ENCODE results near the gene REEP6. TPM values are rescaled to one million over a fixed set of nuclear protein-coding genes. Genes with fewer than 3 reads are reported as not detected.
"Not testable (repeated sequence)": the region's sequence is repeated elsewhere in the genome, so short reads cannot be mapped to it uniquely, and the experiment has no call there.

Gene REEP6
- total RNA-seq, 1 donor from 2014 or later = 4.2 TPM

GRCh38 chr19:1490311-1491113, 469 bp upstream of the REEP6 start, which contains the start of gene PCSK4:
Gene PCSK4, minus strand, starts transcription at chr19:1490350. Its CDS starts 4 bp downstream, at chr19:1490346.
- DNase-seq = peak; percentile 100

- DNase-seq = no peak
These were observed 829 bp downstream of the REEP6 start for GRCh38 chr19:1491849-1492170.

GRCh38 chr19:1492474-1493006, 1.6 kb downstream of the REEP6 start:
- DNase-seq = no peak

GRCh38 chr19:1494115-1494815, 3.3 kb downstream of the REEP6 start:
- no peak for DNase-seq

GRCh38 chr19:1495051-1495798, 4.2 kb downstream of the REEP6 start:
- DNase-seq = no peak

GRCh38 chr19:1495799-1496713, 5.1 kb downstream of the REEP6 start:
- DNase-seq = no peak

- no peak for DNase-seq
These were observed 6.0 kb downstream of the REEP6 start for GRCh38 chr19:1496714-1497577.

- no peak for DNase-seq
These were observed 6.7 kb downstream of the REEP6 start for GRCh38 chr19:1497578-1498235.

- DNase-seq = not testable (repeated sequence)
These were observed 8.2 kb downstream of the REEP6 start for GRCh38 chr19:1499231-1499630.

GRCh38 chr19:1501200-1501595, 10.2 kb downstream of the REEP6 start:
- no peak for DNase-seq

GRCh38 chr19:1502433-1503088, 11.6 kb downstream of the REEP6 start:
- no peak for DNase-seq

GRCh38 chr19:1503089-1503924, 12.3 kb downstream of the REEP6 start:
- DNase-seq = peak; percentile 52

GRCh38 chr19:1503925-1504773, 13.2 kb downstream of the REEP6 start:
- no peak for DNase-seq

GRCh38 chr19:1505012-1505411, 14.0 kb downstream of the REEP6 start:
- DNase-seq = no peak

- DNase-seq = no peak
These were observed 15.3 kb downstream of the REEP6 start for GRCh38 chr19:1505991-1506881.

GRCh38 chr19:1507192-1507660, 16.2 kb downstream of the REEP6 start:
- DNase-seq = no peak

Measured in tongue (tissue), 2 donors.